ENCODE data around the gene CNTN2.

Gene CNTN2

DNA sequence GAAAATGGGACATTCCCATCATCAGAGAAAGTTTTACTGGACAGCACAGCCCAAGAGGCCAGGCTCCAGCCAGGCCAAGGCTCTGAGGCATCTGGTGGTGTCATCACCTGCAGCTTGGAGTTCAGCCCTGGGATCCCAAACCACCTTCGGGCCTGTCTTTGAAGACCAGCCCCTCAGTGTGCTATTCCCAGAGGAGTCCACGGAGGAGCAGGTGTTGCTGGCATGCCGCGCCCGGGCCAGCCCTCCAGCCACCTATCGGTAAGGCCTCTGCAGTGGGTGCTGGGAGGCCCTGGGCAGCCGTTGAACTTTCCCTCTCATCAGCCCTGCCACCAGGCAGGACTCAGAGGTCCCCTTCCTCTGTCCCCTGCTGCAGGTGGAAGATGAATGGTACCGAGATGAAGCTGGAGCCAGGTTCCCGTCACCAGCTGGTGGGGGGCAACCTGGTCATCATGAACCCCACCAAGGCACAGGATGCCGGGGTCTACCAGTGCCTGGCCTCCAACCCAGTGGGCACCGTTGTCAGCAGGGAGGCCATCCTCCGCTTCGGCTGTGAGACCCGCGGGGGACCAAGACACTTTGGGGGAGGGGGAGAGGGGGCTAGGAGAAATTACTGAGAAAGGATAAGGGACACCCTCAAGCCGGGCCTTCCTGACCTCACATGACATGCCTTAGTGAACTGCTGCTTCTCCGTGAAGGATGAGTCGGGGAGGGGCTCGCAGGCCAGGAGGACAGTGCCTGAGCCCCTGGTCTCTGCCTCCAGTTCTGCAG lies 15.0 kb downstream of the CNTN2 start:
- DNase-seq, result no peak

DNA sequence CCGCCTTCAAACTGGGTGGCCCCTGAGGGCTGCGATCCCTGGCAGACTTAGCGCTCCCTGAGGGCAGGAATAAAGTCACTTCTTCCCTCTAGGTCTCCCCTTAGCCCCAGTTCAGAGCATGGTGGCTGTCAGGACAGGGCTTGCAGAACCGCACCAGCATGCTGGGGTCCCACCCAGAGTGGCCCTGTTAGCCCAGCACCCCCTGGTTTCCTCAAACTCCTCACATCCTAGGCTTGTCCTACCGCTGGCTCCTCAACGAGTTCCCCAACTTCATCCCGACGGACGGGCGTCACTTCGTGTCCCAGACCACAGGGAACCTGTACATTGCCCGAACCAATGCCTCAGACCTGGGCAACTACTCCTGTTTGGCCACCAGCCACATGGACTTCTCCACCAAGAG lies 15.8 kb downstream of the CNTN2 start:
- DNase-seq, result no peak

DNA sequence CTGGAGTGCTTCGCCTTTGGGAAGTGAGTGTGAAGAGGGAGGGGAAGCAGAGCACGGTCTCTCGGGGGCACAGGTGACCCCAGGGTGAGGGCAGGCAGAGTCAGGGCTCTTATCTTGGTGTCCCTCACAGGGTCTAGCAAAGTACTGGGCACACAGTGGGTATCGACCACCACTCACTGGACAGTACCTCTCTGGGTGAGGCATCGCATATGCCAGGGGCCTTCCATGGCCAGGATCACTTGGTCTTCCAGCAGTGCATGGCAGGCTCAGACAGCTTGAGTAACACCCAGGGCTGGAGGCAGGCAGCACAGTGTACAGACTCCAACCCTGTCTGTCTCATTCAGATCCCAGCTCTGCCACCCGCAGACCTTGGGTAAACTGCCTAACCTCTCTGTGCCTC lies 16.6 kb downstream of the CNTN2 start:
- DNase-seq, result no peak

DNA sequence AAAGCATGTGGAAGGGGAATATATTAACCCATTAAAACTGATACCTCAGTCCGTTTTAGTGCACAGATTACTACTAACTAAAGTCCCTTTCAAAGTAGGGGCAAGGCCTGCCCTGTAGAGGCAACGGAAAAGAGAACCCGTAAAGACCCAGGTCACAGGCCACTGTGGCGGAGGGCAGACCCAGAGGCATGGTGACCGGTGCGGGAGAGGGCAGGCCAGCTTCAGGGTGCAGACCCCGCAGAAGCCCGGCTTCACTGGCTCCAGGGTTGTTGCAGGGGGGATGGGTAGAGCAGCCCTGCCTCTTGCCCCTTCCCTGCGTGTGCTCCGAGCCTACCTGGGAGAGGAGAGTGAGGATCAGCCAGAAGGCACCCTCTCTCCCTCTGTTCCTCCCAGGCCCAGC lies 17.7 kb downstream of the CNTN2 start:
- no peak for DNase-seq

DNA sequence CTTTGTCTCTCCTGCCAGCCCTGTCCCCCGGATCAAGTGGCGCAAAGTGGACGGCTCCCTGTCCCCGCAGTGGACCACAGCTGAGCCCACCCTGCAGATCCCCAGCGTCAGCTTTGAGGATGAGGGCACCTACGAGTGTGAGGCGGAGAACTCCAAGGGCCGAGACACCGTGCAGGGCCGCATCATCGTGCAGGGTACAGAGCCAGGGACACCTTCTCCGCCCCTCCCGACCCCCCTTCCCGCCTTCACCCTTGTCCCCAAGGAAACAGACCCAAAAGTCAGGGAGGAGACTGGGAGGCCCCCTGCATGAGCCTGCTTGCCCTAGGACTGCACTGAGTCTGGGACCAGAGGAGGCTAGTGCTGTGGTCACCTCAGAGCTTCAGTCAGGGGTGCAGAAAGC lies 18.2 kb downstream of the CNTN2 start:
- no peak for DNase-seq

DNA sequence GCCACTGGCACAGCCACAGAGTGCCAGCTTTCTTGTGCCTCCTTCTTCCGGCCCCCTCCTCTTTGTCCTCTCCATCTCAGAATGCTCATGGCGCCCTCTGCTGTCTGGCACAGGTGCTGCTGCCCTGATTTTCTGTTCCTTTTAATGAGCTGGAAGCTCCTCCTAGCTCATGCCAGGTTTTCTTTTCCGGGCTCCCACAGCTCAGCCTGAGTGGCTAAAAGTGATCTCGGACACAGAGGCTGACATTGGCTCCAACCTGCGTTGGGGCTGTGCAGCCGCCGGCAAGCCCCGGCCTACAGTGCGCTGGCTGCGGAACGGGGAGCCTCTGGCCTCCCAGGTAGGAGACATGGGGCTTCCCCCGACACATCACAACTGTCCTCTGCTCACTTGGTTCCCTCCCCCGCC lies 18.7 kb downstream of the CNTN2 start:
- peak; percentile 86 for DNase-seq

DNA sequence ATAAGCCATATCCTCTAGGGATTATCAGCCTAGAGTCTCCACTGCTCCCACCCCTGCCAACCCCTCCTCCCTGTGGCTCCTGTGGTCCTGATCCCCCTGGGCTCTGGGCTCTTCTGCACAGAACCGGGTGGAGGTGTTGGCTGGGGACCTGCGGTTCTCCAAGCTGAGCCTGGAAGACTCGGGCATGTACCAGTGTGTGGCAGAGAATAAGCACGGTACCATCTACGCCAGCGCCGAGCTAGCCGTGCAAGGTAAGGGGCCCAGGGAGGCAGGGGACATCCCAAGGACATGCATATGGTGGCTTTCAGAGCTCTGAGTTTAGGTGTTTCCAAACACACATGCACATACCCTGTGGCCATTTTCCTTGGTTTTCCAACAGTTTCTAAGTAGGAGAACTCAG lies 19.3 kb downstream of the CNTN2 start:
- no peak for DNase-seq

DNA sequence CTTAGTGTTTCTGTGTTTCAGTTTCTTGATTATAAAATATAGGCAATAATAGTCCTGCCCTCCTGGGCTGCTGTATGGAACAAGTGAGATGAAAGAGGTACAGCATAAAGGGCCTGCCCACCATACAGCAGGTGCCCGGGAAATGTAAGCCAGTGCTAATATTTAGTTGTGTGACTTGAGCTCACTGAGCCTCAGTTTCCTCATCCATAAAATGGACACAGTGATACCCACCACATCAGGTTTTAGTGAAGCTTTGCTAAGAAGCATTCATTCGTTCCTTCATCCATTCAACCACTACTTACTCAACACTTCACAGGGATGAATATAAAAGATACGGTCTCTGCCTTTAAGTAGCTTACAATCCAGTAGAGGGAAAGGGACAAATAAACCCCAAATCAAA lies 19.9 kb downstream of the CNTN2 start:
- DNase-seq, result no peak

DNA sequence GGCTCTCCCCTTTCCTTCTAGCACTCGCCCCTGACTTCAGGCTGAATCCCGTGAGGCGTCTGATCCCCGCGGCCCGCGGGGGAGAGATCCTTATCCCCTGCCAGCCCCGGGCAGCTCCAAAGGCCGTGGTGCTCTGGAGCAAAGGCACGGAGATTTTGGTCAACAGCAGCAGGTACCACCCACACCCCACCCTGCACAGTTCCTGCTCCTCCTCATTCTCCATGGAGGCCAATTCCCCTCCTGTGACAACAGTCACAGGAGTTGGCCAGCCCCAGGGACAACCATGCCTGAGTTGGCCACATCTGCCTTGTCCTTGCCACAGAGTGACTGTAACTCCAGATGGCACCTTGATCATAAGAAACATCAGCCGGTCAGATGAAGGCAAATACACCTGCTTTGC lies 21.3 kb downstream of the CNTN2 start:
- no peak for DNase-seq

DNA sequence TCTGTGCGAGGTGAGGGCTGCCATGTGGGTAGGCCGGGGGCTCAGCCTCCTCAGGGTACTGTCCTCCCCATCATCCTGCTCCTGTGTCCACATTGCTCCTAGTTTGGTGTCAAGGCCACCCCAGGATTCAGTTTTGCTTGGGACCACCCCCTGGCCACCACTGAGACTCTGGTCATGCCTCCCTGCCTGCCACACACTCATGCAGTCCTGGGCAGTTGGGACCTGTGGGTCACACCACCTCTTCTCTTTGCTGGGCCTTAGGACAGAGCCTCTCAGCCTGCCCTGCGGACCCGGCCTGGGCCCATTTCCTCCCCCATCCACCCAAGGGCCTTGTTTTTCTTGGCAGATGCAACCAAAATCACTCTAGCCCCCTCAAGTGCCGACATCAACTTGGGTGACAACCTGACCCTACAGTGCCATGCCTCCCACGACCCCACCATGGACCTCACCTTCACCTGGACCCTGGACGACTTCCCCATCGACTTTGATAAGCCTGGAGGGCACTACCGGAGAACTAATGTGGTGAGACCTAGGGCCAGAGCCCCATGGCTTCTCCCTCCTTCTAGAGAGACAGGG lies 21.8 kb downstream of the CNTN2 start:
- DNase-seq, result no peak

DNA sequence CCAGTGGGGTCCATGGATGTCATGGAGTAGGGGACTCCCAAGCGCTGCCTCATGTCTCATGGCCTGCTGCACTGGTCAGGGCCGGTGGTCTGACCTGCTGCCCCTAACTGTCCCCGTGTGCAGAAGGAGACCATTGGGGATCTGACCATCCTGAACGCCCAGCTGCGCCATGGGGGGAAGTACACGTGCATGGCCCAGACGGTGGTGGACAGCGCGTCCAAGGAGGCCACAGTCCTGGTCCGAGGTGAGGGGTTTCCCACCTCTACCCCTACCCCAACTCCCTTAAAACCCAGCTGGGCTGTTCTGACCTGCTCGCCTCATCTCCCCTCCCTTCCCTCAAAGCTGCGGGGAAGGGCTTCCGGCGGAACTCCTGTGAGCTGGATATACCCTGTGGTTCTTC lies 22.7 kb downstream of the CNTN2 start:
- DNase-seq, result no peak

DNA sequence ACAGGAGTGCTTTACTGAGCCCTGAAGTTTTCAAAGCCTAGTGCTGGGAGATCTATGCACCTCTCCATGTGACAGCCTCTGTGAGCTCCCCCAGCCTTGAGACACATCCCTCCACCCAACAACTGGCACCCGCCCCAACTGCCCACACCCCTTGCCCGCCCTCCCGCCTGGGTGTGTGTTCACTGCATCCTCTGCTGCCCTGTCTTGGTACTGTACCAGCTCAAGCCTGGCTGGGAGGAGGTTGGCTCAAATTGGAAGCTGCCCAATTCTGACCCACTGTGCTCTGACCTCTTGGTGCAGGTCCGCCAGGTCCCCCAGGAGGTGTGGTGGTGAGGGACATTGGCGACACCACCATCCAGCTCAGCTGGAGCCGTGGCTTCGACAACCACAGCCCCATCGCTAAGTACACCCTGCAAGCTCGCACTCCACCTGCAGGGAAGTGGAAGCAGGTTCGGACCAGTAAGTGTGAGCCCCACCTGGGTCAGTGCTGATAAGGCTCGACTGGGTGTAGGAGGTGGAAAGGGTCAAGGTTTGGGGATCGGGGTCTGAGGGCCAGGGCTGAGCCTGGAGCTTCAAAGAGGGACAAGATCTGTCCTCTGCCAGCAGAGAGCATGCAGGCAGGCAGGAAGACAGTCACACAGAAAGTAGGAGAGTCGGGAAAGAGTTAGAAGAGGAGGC lies 23.3 kb downstream of the CNTN2 start:
- peak; percentile 70 for DNase-seq

DNA sequence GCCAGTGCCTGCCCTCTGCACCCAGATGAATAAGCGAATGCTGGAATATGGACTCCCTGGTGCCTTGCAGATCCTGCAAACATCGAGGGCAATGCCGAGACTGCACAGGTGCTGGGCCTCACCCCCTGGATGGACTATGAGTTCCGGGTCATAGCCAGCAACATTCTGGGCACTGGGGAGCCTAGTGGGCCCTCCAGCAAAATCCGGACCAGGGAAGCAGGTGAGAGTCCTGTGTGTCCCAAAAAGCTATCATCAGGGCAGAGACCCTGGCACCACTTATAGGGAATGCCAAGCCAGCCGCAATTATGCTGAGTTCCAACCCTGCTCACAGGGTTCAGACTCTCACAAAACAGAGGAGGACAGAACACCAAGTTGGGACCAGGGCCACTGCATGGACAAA lies 24.0 kb downstream of the CNTN2 start:
- no peak for DNase-seq

DNA sequence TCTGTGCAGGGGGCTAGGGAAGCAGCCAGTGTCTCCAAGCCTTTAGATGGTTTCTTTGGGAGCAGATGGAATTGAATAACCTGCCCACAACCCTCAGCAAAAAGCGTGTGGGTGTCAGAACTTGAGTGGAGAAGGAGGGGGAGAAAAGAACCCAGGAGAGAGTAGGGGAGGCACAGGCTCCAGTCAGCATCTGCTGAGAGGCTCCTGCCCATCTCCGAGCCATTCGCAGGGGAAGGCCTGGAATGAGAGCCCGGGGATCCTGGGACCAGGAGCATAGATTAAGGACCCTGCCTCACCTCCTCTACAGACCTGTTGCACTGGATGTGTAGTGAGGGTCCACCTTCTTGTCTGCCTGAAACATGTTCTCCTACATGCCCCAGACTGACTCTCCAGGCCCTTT lies 25.0 kb downstream of the CNTN2 start:
- no peak for DNase-seq

DNA sequence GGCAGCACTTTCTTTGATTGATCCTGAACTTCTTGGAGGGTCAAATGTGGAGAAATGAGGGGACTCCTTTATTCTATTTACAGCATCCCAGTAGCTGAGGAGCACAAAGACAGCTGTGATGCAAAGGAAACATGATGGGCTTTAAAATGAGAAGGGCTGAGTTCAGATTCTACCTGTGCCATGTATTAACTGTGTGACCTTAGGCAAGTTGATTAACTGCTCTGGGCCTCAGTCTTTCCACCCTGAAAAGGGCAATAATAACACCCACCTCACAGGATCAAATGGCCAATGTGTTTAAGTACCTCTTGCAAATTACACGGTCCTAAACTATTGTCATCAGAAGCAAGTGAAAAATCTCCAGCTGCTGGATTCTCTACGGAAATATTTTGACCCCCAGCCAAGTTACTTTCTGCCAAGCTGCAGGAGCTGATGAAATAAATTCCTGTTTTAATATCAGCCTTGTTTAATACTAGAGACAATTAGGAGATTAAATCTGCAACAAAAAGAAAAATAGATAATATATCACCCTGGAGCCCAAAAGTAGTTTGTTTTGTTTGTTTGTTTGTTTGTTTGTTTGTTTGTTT lies 25.5 kb downstream of the CNTN2 start:
- DNase-seq, result no peak

DNA sequence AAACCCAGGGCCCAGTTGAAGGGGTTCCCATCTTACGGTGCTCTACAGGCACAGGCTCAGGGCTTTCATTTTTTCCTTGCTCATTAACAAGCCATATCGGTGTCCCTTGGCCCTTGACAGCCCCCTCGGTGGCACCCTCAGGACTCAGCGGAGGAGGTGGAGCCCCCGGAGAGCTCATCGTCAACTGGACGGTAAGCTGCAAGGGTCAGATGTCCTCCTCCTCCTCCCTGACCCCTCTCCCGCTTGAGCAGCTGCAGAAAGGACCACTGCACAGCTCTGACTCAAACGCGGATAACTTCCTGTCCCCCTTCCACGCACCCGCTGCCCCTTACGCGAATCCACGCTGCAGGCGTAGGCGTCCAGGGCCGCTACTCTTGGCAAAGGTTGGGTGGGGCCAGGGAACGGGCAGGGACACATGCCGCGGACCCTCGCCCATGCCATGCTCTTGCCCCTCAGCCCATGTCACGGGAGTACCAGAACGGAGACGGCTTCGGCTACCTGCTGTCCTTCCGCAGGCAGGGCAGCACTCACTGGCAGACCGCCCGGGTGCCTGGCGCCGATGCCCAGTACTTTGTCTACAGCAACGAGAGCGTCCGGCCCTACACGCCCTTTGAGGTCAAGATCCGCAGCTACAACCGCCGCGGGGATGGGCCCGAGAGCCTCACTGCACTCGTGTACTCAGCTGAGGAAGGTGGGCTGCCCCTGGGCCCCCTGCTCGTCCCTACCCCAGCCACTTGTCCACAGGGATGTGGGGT lies 26.5 kb downstream of the CNTN2 start:
- no peak for DNase-seq

DNA sequence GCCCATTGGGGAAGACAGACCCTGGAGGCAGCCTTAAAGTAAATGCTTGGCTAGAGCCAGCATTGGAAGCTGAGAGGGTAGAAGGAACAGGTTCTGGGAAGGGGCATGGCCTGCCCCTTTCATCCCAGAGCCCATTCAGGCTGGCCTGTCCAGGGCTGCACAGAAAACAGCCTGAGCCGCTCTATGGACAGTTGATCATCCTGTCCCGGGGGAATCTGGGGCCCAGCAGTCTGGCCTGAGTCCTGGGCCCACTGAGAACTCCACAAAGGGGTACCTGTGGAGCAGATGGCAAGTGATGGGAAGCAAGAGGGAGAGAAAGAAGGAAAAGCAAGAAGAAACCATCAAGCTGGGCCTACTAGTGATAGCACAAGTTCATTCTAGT lies 28.0 kb downstream of the CNTN2 start:
- DNase-seq, result no peak

DNA sequence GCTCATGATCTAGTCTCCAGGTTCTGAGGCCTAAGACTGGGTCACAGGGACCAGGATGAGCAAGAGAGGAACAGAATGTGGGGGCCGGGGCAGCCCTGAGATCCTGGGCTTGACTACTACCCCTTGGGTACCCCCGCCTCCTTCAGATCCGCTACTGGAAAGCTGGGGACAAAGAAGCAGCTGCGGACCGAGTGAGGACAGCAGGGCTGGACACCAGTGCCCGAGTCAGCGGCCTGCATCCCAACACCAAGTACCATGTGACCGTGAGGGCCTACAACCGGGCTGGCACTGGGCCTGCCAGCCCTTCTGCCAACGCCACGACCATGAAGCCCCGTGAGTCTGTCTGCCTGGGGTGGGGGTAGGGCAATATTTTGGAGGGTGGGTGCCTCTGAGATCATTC lies 28.8 kb downstream of the CNTN2 start:
- DNase-seq, result no peak

DNA sequence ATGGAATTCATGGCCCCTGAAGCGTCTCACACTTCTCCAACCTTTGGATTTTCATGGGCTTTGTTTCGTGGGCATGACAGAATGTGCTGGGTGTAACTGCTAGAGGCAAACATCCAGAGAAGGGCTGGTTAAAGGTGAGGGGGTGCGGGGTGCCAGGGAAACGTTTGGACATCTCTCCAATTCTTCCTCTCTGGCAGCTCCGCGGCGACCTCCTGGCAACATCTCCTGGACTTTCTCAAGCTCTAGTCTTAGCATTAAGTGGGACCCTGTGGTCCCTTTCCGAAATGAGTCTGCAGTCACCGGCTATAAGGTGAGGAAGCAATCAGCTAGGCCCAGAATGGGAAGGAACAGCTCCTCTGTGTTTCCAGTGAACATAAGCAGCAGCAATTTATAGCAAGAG lies 29.3 kb downstream of the CNTN2 start:
- DNase-seq, result no peak

DNA sequence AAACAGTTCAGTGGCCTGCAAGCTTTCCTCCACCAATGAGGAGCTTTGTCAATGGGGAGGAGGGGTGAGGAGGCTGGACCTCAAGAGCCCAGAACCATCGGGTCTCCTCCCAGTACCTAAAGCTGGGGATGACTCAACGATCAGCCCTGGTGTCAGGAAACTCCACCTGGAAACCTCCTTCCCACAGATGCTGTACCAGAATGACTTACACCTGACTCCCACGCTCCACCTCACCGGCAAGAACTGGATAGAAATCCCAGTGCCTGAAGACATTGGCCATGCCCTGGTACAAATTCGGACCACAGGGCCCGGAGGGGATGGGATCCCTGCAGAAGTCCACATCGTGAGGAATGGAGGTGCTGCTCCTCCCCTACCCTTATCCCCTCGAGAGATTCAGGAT lies 29.9 kb downstream of the CNTN2 start:
- DNase-seq, result no peak

DNA sequence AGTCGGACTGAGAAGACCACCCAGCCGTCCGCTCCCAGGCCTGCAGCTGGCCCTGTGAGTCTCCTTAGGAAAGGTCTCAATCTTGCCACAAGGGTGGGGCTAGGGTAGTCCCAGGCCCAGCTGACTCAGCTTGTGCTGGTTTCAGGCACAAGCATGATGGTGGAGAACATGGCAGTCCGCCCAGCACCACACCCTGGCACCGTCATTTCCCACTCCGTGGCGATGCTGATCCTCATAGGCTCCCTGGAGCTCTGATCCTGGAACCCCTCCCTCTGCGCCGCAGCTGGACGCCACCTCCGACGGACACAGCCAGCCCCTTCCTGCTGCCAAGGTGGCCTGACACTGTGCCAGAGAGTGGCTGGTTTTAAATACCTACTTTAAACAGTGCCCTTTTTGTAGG lies 30.5 kb downstream of the CNTN2 start:
- DNase-seq, result peak; percentile 22

DNA sequence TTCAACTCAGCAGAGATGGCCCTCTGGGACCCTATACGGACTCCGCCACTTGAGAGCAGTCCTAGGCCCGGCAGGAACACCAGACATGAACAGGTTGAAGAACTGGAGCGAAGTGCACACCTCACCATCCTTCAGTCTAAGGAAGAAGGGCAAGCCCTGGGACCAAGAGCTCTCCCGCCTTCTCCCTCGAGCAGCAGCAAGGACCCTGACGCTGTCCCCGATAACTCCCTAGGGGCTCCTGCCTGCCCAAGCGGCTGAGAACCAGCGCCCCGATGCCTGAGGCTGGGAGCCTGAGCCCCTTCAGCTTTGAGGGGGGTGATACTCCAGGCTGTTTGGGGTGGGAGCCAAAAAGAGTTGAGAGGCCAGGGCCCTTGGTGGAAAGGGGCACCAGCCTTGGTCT lies 31.1 kb downstream of the CNTN2 start:
- no peak for DNase-seq

DNA sequence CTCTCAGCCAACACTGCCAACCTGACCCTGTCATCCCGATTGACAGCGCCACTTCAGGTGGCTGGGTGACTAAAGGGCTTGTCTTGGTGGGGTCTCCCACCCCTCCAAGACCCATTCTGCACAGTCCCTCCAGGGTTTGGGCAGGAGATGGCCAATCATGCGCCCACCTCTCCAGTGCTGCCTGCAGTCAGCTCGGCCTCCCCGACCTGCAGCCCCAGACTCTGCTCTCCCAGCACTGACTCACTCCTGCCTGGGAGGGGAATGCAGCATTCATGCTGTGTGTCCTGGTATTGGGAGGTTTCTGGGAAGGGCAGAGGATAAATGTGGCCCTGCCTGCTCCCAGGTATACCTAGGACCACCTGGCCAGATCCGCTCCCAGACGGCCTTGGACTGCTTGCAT lies 31.5 kb downstream of the CNTN2 start:
- DNase-seq, result no peak
